Endothelial cell of umbilical vein (primary cell): ENCODE measurements around the gene THOC2. TPM values are rescaled to one million over a fixed set of nuclear protein-coding genes. Genes with fewer than 3 reads are reported as not detected.

ENCODE experiments used
- BruUV-seq: library from RNA; stranded (reverse); fragments of 400-500 nt; replicated peaks from 2 replicates; lab custom pipeline; 2021; lab: Mats Ljungman, UMichigan
- CTCF ChIA-PET: fragments of 300-600, 350-600 bp; sonication (Branson Sonifier 250); formaldehyde crosslinking; loops from one replicate; lab custom pipeline; 2021; ENCODE audit warnings: antibody characterized with exemption, inconsistent platforms; lab: Charles Lee
- POLR2A ChIA-PET: fragments of 300-600, 350-600 bp; sonication (Branson Sonifier 250); formaldehyde crosslinking; loops from one replicate; lab custom pipeline; 2021; ENCODE audit warnings: antibody characterized with exemption, inconsistent platforms; lab: Charles Lee
- DNase-seq: peaks from one replicate; pipeline ENCODE4 v3.0.0-alpha.2; 2011; ENCODE audit warnings: low read depth, low spot score
- FAIRE-seq: peaks from 2 replicates; lab custom pipeline; 2011; peaks lifted over from hg19 to GRCh38; lab: Jason Lieb, UNC
- H2AFZ ChIP-seq: 2 replicates; pipeline ENCODE4 v1.6.0; 2012; ENCODE audit warnings: low read depth, low read length, control low read depth, inconsistent platforms
- H3K27ac ChIP-seq: 2 replicates; pipeline ENCODE4 v1.5.1; 2011; ENCODE audit warnings: low read depth, mild to moderate bottlenecking, control low read depth, low read length, moderate library complexity; ENCODE audit not compliant: insufficient read depth
- H3K27me3 ChIP-seq, 2 experiments: 2 replicates each; pipeline versions ENCODE4 v1.6.0 to v1.6.1; 2011; ENCODE audit warnings: low read length in 2 of 2, mixed read lengths in 1 of 2; ENCODE audit not compliant: control insufficient read depth in 2 of 2, insufficient read depth in 2 of 2
- H3K36me3 ChIP-seq, 2 experiments: 2 replicates in 1 of 2; 3 replicates in 1 of 2; pipeline ENCODE4 v1.5.1; 2011; ENCODE audit warnings: low read length in 2 of 2, mild to moderate bottlenecking in 1 of 2, moderate library complexity in 1 of 2; ENCODE audit not compliant: control insufficient read depth in 2 of 2, insufficient read depth in 2 of 2; ENCODE audit errors: extremely low read depth in 1 of 2
- H3K4me1 ChIP-seq: 3 replicates; pipeline ENCODE4 v1.5.1; 2011; ENCODE audit warnings: mild to moderate bottlenecking, low read length; ENCODE audit not compliant: control insufficient read depth, insufficient read depth; ENCODE audit errors: extremely low read depth
- H3K4me2 ChIP-seq: 2 replicates; pipeline ENCODE4 v1.6.1; 2011; ENCODE audit warnings: low read length, control low read depth, mixed read lengths; ENCODE audit not compliant: insufficient read depth
- H3K4me3 ChIP-seq, 3 experiments: fragments of 200-600 bp in 1 of 3; sonication (generic), shearing (Covaris generic) in 1 of 3; replicated peaks in 1 of 3; 2 replicates each; pipeline ENCODE4 v1.5.1; 2011 to 2016; ENCODE audit warnings: control low read depth in 3 of 3, low read length in 3 of 3, mild to moderate bottlenecking in 2 of 3, inconsistent platforms in 1 of 3, low read depth in 1 of 3, moderate library complexity in 1 of 3; ENCODE audit not compliant: insufficient read depth in 1 of 3
- H3K79me2 ChIP-seq: 2 replicates; pipeline ENCODE4 v1.6.0; 2012; ENCODE audit warnings: low read length, inconsistent platforms; ENCODE audit not compliant: control insufficient read depth, insufficient read depth
- H3K9ac ChIP-seq: replicated peaks from 2 replicates; pipeline ENCODE3; 2011; ENCODE audit warnings: low read length, control low read depth; ENCODE audit not compliant: insufficient read depth; ENCODE audit errors: extremely low read depth
- H3K9me1 ChIP-seq: replicated peaks from 3 replicates; pipeline ENCODE4 v1.6.0; 2011; ENCODE audit warnings: mild to moderate bottlenecking, low read length; ENCODE audit not compliant: control insufficient read depth, insufficient read depth; ENCODE audit errors: extremely low read depth
- H3K9me3 ChIP-seq: replicated peaks from 2 replicates; pipeline ENCODE4 v1.5.1; 2012; ENCODE audit warnings: low read length, inconsistent platforms; ENCODE audit not compliant: control insufficient read depth, insufficient read depth
- H4K20me1 ChIP-seq: replicated peaks from 2 replicates; pipeline ENCODE3; 2011; ENCODE audit warnings: mild to moderate bottlenecking, low read length; ENCODE audit not compliant: control insufficient read depth, insufficient read depth; ENCODE audit errors: extremely low read depth
- EZH2 ChIP-seq: IDR thresholded peaks from 2 replicates; pipeline ENCODE4 v1.6.1; 2012; ENCODE audit warnings: borderline replicate concordance, low read depth, mild to moderate bottlenecking, moderate library complexity, low read length, inconsistent platforms; ENCODE audit not compliant: severe bottlenecking
- FOS ChIP-seq: IDR thresholded peaks from 2 replicates; pipeline ENCODE4 v1.6.1; 2011; ENCODE audit warnings: mild to moderate bottlenecking, low read length, moderate library complexity, borderline replicate concordance; ENCODE audit not compliant: insufficient read depth
- GATA2 ChIP-seq: IDR thresholded peaks from 2 replicates; pipeline ENCODE4 v1.7.0; 2011; ENCODE audit warnings: low read depth, mild to moderate bottlenecking, moderate library complexity, mixed read lengths, low read length; ENCODE audit not compliant: insufficient read length, insufficient read depth
- MYC ChIP-seq: IDR thresholded peaks from one replicate; pipeline ENCODE4 v1.6.1; 2011; ENCODE audit warnings: mild to moderate bottlenecking, low read depth, low read length
- POLR2A ChIP-seq: IDR thresholded peaks from 2 replicates; pipeline ENCODE4 v1.6.1; 2012; ENCODE audit warnings: low read depth, mild to moderate bottlenecking, control low read depth, low read length
- POLR2AphosphoS5 ChIP-seq: IDR thresholded peaks from 2 replicates; pipeline ENCODE4 v1.6.1; 2012; ENCODE audit warnings: low read depth, mild to moderate bottlenecking, control low read depth, low read length, moderate library complexity; ENCODE audit not compliant: insufficient read depth
- dilution Hi-C: fragments of 300-500 bp; cut with MboI; formaldehyde crosslinking; loops from one replicate; pipeline ENCODE4 v1.15.0; 2019; ENCODE audit warnings: low sequenced_read_pairs; ENCODE audit not compliant: extremely low pct_ligation_motif_present
- intact Hi-C: fragments of 100-400 bp; cut with micrococcal nuclease; formaldehyde crosslinking; loops from one replicate; pipeline ENCODE4 v1.10.0; 2022
- polyA plus RNA-seq, 4 experiments: library from polyadenylated mRNA; depleted of rRNA in 3 of 4; stranded (reverse) in 3 of 4; unstranded in 1 of 4; fragments of >200 nt; gene quantifications; 2 replicates each; pipeline versions ENCODE4 v1.2.1 to v1.2.3, GENCODE V29; 2011 to 2012; ENCODE audit warnings: missing spikeins in 1 of 4
- total RNA-seq: library from RNA; stranded (reverse); gene quantifications from 2 replicates; pipeline ENCODE4 v1.2.3, GENCODE V29; 2021
- TF ChIP-seq, protein P1 (sequence below), 2 donors: IDR thresholded peaks; 1 replicate in 1 of 2; 2 replicates in 1 of 2; pipeline ENCODE4 v1.5.1; 2011; ENCODE audit warnings: low read length in 2 of 2, mild to moderate bottlenecking in 2 of 2, moderate library complexity in 2 of 2, control low read depth in 1 of 2, inconsistent platforms in 1 of 2, low read depth in 1 of 2; ENCODE audit not compliant: insufficient read depth in 1 of 2; ENCODE audit errors: extremely low read depth in 1 of 2

THOC2 gene
- total and polyA plus RNA-seq, 2 donors (not counting 3 experiments of a cell fraction or from before 2014, with no cell fraction given) = 26.0 to 72.9 TPM

DNA sequence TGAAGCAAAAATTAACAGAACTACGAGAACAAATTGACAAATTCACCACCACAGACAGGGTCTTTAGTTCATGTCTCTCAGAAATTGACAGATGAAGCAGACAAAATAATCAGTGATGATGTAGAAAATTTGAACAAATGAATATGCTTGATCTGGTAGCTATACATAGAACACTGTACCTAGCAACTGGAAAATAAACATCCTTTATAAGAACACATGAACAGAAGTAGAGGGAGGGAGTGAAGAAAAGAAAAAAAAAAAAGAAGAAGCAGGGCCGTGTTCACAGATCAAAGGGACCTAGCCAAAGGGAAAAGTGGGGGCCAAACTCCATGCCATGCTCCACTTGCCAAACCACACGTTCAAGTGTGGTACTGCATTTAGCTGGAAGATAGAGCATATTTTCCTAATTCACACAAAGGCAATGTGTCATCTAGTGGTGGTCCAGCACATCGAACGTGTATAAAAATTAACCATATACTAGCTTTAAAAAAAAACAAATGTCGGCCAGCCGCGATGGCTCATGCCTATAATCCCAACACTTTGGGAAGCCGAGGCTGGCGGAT, 5.6 kb upstream of the THOC2 start:
- Histone ChIP-seq H3K4me3 (no peak overlapping the region), H3K79me2 (no peaks in the 10 kb centered on the region), H3K27ac (no peak overlapping the region), H3K36me3 (no peaks in the 10 kb centered on the region), H3K9me3 (no peaks in the 10 kb centered on the region), H3K9ac (no peak overlapping the region), H3K4me2 (no peak overlapping the region), H3K9me1 (no peaks in the 10 kb centered on the region), H2AFZ (no peak overlapping the region), H3K4me1 (no peaks in the 10 kb centered on the region), H3K27me3 (peaks cover 4 to 5% of the 10 kb centered on the region in 2 experiments), H4K20me1 (no peaks in the 10 kb centered on the region)
- BruUV-seq = no TSS peak
- DNase-seq = no peak
- dilution Hi-C loops (no loop called here), intact Hi-C loops (no loop called here)
- ChIA-PET CTCF (no interaction called here), POLR2A (no interaction called here)
- TF ChIP-seq GATA2 (no peak), MYC (no peak), POLR2A (no peak), FOS (no peak), EZH2 (no peak), POLR2AphosphoS5 (no peak)
- TF ChIP-seq, protein P1, sequence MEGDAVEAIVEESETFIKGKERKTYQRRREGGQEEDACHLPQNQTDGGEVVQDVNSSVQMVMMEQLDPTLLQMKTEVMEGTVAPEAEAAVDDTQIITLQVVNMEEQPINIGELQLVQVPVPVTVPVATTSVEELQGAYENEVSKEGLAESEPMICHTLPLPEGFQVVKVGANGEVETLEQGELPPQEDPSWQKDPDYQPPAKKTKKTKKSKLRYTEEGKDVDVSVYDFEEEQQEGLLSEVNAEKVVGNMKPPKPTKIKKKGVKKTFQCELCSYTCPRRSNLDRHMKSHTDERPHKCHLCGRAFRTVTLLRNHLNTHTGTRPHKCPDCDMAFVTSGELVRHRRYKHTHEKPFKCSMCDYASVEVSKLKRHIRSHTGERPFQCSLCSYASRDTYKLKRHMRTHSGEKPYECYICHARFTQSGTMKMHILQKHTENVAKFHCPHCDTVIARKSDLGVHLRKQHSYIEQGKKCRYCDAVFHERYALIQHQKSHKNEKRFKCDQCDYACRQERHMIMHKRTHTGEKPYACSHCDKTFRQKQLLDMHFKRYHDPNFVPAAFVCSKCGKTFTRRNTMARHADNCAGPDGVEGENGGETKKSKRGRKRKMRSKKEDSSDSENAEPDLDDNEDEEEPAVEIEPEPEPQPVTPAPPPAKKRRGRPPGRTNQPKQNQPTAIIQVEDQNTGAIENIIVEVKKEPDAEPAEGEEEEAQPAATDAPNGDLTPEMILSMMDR (IDR thresholded peaks at IDR 0.05; ENCODE audit: extremely low read depth in 1 of 2, insufficient read depth in 1 of 2, low read depth in 1 of 2, low read length in 2 of 2) = no peak
- FAIRE-seq = no peak
